HG03025 (cell line): Measurements from ENCODE around the gene TMED8.
"Not testable (repeated sequence)": the region's sequence is repeated elsewhere in the genome, so short reads cannot be mapped to it uniquely, and the experiment has no call there.

Experiments used
- ATAC-seq: cut with Tn5 transposase; IDR thresholded peaks from one replicate; pipeline ENCODE4 v1.9.1; 2021; ENCODE audit warnings: mild to moderate bottlenecking, moderate library complexity; ENCODE audit not compliant: unreplicated experiment, low FRiP score

The TMED8 gene

GRCh38 chr14:77324289-77324688 lies 52.6 kb downstream of the TMED8 start:
- ATAC-seq, result no peak

GRCh38 chr14:77323571-77323970 lies 53.3 kb downstream of the TMED8 start:
- no peak for ATAC-seq

DNA sequence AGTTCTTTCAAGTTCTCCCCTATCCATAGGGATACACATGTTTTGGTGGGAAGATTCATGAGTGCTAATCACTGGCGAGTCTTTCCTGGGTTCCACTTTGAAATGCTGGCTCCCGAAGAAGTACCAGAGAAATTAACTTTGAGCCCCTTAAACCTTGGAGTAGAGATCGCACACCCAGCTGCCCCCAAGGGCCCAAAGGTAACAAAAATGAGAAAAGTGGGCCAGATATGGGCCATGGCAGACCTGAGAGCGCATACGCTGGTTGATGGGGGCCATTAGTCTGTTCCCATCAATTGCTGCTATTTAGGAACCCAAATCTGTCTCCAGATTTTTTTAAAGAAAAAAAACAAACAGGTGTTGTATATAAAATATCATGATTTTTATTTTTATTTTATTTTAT lies 53.9 kb downstream of the TMED8 start:
- no peak for ATAC-seq

DNA sequence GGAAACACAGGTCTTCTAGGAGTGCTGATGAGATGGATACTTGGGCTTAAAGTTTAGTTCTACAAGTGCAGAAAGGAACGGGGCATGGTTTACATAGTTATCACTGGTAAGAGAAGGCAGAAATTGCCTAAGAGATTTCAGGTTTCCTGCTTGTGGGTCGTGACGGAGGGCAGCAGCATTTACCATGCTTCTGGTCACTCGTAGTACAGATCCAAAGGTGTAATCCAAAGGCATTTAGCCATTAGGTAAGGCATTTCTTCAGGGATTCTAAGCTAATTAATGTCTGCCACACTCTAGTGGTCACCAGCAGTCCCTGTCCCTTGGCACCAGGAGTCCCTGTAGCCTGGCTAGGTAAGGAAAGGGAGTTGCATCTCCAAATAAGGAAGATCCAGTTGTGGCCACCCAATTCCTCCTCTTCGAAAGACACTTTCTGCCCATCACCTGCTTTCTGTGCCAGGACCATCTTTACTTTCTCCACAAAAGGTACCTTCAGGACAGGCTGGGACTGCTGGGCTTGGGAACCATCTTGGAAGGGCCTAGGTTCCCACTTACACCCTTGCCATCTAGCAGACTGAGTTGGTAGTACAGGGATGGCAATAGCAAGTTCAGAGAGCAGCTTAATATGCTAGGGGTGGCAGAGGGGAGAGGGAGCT lies 54.5 kb downstream of the TMED8 start:
- ATAC-seq, result no peak

DNA sequence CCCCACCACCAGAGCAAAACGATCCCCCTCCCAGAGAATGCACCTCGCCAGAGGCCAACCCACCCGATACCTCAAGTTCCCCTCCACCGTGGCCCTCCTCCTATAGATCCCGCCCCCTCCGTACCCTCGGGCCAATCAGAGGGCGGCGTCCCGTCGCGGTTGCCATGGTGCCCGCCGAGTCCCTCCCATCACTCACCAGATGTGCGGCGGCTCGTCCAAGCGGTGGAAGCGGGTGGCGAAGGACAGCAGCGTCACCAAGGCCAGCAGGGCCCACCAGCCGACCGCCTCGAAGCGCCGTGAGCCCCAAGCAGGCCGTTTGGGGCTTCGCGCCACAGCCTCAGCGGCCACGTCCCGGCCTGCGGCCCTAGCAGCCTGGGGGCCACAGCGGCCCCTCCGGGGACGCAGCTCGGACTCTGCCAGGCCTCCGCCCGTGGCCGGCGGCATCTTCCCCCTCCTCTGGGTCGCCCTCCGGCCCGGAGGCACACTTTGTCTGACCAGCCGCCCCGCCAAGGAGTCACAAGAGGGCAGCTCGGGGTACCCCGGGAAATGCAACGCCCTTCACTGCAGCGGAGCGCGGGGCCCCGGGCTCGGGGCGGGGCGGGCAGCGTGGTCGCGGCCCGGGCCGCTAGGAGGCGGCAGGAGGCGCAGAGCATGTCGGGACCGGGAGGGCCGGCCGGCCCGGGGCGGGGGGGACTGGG lies 56.5 kb downstream of the TMED8 start, which contains the start of gene POMT2:
Gene POMT2 (minus strand): TSS at position 646 of the 698 bp plus-strand sequence. CDS start 202 bp downstream, at position 444.
- peak; percentile 64 for ATAC-seq

GRCh38 chr14:77319422-77319821 lies 57.5 kb downstream of the TMED8 start:
- no peak for ATAC-seq

GRCh38 chr14:77318756-77319155 lies 58.1 kb downstream of the TMED8 start:
- ATAC-seq, result not testable (repeated sequence)

DNA sequence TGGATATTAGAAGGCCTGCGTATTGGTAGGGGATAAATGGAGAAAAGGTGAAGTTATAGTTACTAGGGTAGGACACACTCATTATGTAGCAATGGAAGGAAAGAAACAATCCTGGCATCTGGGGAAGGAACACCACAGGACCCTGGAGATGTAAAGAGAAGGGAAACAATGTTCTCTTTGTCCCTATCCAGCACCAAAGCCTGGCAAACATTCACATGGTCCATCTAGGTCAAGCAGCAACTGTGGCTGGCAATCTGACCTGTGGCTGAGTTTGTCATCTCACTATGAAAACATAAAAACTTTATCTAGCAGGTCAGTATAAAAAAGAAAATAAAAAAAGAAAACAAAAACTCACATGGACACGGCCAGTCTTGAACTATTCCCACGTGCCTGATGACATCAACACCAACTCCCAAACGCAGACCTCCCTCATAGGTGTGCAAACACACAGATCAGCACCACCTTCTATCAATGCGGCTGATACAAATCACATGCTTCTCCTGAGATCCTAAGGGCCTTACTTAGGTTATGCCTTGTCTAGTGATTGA lies 58.8 kb downstream of the TMED8 start:
- ATAC-seq, result no peak

- no peak for ATAC-seq
Observed at GRCh38 chr14:77316872-77317301, 60.0 kb downstream of the TMED8 start.

GRCh38 chr14:77316195-77316505 lies 60.7 kb downstream of the TMED8 start:
- ATAC-seq, result no peak

DNA sequence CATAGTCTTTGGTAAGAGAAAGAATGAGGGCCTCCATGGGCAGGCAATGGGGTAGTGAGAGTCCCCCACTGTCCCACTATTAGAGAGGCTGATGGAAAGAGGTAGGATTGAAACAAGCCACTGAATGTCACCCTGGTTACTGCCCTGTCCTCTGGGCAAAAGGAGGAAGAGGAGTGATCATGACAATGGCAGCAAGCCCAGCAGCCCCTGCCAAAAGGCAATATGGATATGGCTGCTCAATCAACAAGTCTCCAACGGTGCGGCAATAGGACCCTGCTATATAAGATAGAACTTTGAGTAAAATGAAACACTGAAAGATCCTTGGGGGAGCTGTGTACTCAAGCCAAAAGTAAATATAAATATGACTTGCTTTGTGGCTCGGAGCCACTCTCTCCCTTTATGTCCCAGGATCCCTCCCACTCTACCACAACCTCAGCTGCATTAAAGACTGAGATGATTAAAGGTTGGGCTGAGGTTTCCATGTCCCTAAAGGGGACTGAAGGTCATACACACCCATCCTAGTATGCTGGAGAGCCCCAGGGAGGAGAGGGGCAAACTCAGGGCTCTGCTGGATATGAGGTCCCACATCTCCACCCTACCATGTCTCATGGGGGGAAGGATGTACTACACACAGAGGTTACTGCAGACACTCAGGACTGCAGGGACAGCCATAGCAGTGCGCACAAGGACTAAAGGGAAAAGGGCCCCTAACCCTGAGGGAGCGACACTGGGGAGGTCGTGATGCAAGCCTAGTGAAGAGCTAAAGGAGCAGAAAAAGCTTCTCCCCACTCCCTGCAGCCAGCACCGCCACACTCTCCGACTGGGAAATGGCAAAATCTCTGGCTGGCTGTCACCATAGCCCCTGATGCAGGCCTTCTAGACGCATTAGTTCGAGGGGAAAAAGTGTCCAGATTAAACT lies 62.1 kb downstream of the TMED8 start:
- ATAC-seq, result no peak

- ATAC-seq, result no peak
Observed at GRCh38 chr14:77314043-77314442, 62.9 kb downstream of the TMED8 start.

DNA sequence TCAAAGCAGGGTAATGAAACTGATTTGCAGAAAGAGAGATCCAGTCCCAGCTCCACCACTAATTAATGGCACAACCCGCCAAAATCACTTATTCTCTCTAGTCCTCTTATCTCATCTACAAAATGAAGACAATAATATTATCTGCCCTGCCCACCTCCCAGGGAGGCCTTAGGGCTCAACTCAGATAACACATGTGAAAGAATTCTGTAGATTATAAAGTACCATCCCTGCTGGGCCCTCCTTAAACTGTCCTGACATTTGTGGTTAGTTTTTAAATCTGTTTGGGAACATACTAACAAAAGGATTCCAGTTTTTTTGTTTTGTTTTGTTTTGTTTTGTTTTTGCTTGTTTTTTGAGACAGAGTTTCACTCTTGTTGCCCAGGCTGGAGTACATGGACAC lies 63.5 kb downstream of the TMED8 start:
- ATAC-seq, result no peak

DNA sequence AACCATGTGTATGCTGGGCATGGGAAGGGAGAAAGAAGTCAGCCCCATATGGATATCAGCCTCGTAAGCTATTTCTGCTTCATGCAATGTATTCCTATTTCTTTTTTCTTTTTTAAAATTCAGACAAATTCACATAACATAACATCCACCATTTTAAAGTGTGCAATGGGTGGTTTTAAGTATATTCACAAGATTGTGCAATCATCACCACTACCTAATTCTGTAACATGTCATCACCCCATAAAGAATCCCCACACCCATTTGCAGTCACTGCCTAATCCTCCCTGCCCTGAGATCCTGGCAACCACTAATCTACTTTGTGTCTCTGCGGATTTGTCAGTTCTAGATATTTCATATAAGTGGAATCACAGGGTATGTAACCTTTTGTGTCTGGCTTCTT lies 65.7 kb downstream of the TMED8 start:
- no peak for ATAC-seq

DNA sequence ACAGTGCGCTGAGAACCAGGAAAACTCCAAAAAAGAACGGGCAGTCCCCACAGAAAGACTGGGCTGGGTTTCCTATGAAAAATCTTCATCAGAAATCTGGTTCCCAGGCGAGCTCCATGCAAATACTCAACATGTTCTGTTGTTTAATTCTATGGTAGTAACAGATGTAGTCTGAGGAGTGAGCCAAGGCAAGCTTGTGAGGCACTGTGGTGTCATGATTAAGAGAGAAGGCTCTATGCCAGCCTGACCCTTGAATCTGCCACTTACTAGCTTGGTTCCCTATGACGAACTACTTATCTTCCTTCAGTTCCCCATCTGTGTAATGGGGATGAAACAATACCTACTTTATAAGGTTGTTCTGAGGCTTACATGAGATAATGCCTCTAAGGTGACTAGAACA lies 66.9 kb downstream of the TMED8 start:
- no peak for ATAC-seq

GRCh38 chr14:77309131-77309530 lies 67.8 kb downstream of the TMED8 start:
- no peak for ATAC-seq

DNA sequence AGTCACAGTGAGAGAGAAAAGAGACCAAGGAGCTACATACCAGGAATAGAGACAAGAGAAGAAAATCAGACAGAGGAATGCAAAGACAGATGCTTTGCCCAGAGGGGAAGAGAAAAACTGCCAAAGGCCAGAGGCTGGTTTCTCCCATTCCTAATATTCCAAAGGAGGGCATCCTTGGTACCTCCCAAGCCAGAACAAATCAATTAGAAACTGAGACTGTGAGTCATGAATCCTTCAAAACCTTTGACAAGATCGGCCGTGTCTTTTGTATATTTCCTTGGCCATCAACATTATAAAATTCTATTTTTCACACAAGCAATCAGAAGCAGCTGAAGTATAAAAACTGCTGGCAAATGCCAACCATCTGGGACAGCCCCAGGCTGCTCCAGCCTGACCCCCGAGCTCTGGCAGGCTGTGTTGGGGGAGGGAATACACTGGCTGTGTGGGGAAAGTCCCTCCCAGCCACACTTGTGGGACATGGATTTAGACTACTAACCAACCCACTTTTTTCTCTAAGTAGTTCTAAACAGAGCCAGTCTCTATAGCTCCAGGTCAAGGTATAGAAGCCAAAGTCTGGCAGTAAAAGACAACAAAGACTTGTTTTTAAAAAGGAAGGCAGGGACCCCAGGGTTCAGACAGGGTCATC lies 69.9 kb downstream of the TMED8 start:
- ATAC-seq, result no peak

- ATAC-seq, result no peak
Observed at GRCh38 chr14:77306416-77306815, 70.5 kb downstream of the TMED8 start.

- ATAC-seq, result no peak
Observed at GRCh38 chr14:77305696-77306095, 71.2 kb downstream of the TMED8 start.

- no peak for ATAC-seq
Observed at GRCh38 chr14:77303417-77304156, 73.3 kb downstream of the TMED8 start.
